ENCODE measurements around the gene ESR2.
A peak's percentile ranks its signal among the peaks of the same experiment; 100 is the strongest.

The ESR2 gene

DNA sequence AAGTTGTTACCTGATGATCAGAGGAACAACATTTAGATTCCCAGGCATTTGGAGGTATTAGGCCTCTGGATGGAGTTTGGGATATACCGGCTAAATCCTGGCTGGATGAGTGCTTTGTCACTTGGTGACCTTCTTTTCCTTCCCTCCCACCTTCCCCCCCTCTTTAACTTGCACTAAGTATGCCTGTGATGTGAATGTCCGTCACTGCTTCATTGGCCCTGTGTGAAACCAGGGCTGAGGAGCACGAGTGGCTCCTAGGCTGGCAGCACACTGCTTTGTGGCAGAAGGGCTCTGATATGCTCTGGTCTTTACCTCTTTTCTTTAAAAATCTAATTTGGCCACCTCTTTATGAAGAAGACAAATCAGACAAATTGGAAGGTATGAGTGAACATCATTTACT lies 95.7 kb downstream of the ESR2 start:
- H3K4me1 ChIP-seq, result peaks cover 49% of the 10 kb centered on the region
- H3K27ac ChIP-seq, result peak overlapping the region; percentile 92
- H3K4me2 ChIP-seq (ENCODE audit: low read length), result no peak overlapping the region
- H3K9me3 ChIP-seq (ENCODE audit: control insufficient read depth, low read length), result no peaks in the 10 kb centered on the region
- H3K27me3 ChIP-seq (ENCODE audit: control insufficient read depth, insufficient read depth, low read length), result no peaks in the 10 kb centered on the region
- no peak overlapping the region for H3K9ac ChIP-seq
- no peaks in the 10 kb centered on the region for H3K36me3 ChIP-seq (ENCODE audit: control insufficient read depth, insufficient read depth, low read length)
- TF ChIP-seq CTCF (IDR thresholded peaks at IDR 0.05), result no peak
- no peak overlapping the region for H3K4me3 ChIP-seq (ENCODE audit: low read depth, low read length)
- H2AFZ ChIP-seq, result peak overlapping the region; percentile 2
- H3K79me2 ChIP-seq, result peaks cover 8% of the 10 kb centered on the region

DNA sequence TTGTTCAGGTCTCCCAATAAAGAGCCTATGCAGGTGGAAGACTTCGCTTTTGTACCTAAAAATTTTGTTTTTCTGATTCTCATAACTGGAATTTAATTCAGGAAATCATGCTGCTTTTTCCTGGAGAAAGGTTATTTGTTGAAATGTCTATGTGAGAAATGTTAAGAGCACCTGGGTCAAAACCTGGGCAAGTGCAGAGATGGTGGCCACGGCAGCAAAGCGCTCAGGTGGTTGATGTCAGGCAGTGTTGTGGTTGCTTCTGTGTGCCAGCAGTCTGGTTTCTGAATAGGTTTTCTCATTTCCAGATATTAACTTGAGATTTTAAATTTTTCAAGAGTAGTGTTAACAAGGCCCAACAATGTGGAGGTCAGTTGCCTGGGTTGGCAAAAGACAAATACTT lies 96.2 kb downstream of the ESR2 start:
- H3K4me3 ChIP-seq (ENCODE audit: low read depth, low read length), result no peak overlapping the region
- H3K27ac ChIP-seq, result peak overlapping the region; percentile 92
- no peaks in the 10 kb centered on the region for H3K27me3 ChIP-seq (ENCODE audit: control insufficient read depth, insufficient read depth, low read length)
- H3K4me1 ChIP-seq, result peaks cover 47% of the 10 kb centered on the region
- H3K4me2 ChIP-seq (ENCODE audit: low read length), result no peak overlapping the region
- H2AFZ ChIP-seq, result peak overlapping the region; percentile 2
- H3K36me3 ChIP-seq (ENCODE audit: control insufficient read depth, insufficient read depth, low read length), result no peaks in the 10 kb centered on the region
- TF ChIP-seq CTCF (IDR thresholded peaks at IDR 0.05), result no peak
- no peaks in the 10 kb centered on the region for H3K9me3 ChIP-seq (ENCODE audit: control insufficient read depth, low read length)
- H3K9ac ChIP-seq, result no peak overlapping the region
- peaks cover 8% of the 10 kb centered on the region for H3K79me2 ChIP-seq

DNA sequence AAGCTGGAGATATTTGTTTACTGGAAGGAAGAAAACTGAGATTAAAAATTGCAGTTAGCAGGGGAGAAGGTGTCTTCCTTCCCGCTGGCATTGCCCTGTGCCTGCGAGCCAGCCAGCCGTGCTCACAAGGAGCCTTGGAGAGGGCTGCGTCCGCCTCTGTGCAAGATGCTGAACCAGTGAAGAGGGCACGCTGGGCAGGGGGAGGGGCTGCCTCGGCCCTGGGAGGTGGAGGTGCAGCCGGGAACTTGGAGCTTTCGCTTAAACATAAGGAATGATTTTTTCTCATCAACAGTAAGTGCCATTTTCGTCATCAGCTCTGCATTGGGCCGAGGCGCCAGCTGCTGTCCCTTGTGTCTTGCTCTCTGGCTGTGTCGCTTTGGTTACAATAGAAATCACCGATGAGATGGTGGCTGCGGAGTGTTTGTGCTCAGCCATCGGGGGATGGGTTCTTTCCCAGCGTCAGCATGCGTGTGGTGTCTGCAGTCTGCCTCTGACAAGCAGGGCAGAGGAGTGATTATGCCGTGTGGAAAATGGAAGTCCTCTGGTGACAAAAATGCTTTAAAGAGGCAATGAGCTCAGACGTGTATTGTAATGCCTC lies 97.3 kb downstream of the ESR2 start:
- peak overlapping the region; percentile 86 for H2AFZ ChIP-seq
- peak overlapping the region; percentile 63 for H3K4me2 ChIP-seq (ENCODE audit: low read length)
- H3K27ac ChIP-seq, result peak overlapping the region; percentile 92
- TF ChIP-seq CTCF (IDR thresholded peaks at IDR 0.05), result no peak
- H3K9me3 ChIP-seq (ENCODE audit: control insufficient read depth, low read length), result no peaks in the 10 kb centered on the region
- H3K79me2 ChIP-seq, result peaks cover 8% of the 10 kb centered on the region
- H3K4me3 ChIP-seq (ENCODE audit: low read depth, low read length), result peak overlapping the region; percentile 56
- H3K9ac ChIP-seq, result peak overlapping the region; percentile 19
- no peaks in the 10 kb centered on the region for H3K36me3 ChIP-seq (ENCODE audit: control insufficient read depth, insufficient read depth, low read length)
- peaks cover 47% of the 10 kb centered on the region for H3K4me1 ChIP-seq
- H3K27me3 ChIP-seq (ENCODE audit: control insufficient read depth, insufficient read depth, low read length), result no peaks in the 10 kb centered on the region

DNA sequence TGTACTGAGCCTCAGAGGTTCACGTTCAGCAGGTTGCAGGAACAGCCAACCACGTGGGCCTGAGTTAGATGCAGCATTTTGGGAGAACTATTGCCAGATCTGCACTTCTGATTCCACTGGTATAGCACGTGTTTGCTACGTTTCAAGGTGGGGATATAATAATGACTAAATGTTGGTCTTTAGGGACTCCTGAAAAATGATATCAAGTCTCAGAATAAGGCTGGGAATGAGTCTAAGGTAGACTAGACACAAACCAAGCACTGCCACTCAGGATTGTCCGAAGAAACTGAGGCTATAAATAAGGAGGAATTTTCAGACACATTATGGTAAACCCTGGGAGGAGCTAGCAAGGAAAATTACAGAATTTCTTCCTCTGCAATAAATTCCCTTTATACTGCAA lies 98.1 kb downstream of the ESR2 start:
- peaks cover 8% of the 10 kb centered on the region for H3K79me2 ChIP-seq
- H3K4me1 ChIP-seq, result peaks cover 47% of the 10 kb centered on the region

More for the DNA sequence above, 98.1 kb downstream of the ESR2 start:
- H3K4me2 ChIP-seq (ENCODE audit: low read length), result peak overlapping the region; percentile 63
- H3K4me3 ChIP-seq (ENCODE audit: low read depth, low read length), result no peak overlapping the region
- peak overlapping the region; percentile 86 for H2AFZ ChIP-seq
- peak overlapping the region; percentile 92 for H3K27ac ChIP-seq
- H3K36me3 ChIP-seq (ENCODE audit: control insufficient read depth, insufficient read depth, low read length), result no peaks in the 10 kb centered on the region
- no peaks in the 10 kb centered on the region for H3K27me3 ChIP-seq (ENCODE audit: control insufficient read depth, insufficient read depth, low read length)
- no peak overlapping the region for H3K9ac ChIP-seq
- no peak for TF ChIP-seq CTCF (IDR thresholded peaks at IDR 0.05)
- no peaks in the 10 kb centered on the region for H3K9me3 ChIP-seq (ENCODE audit: control insufficient read depth, low read length)
